CD14-positive monocyte (primary cell): Measurements from ENCODE around the gene OGFOD3. TPM values are rescaled to one million over a fixed set of nuclear protein-coding genes. Genes with fewer than 3 reads are reported as not detected.
"Not testable (repeated sequence)": the region's sequence is repeated elsewhere in the genome, so short reads cannot be mapped to it uniquely, and the experiment has no call there.

Source experiments
- DNase-seq, 3 donors: peaks; one replicate each; pipeline ENCODE4 v3.0.0-alpha.2; 2011 to 2022
- H2AFZ ChIP-seq: 2 replicates; pipeline ENCODE4 v1.6.0; 2012; ENCODE audit warnings: mild to moderate bottlenecking, low read depth, low read length, inconsistent platforms; ENCODE audit not compliant: insufficient read depth, poor library complexity, severe bottlenecking
- H3K27ac ChIP-seq, 2 donors: 1 replicate in 1 of 2; 2 replicates in 1 of 2; pipeline ENCODE4 v1.5.1; 2012 to 2013; ENCODE audit warnings: low read length in 2 of 2, control low read depth in 1 of 2, inconsistent platforms in 1 of 2, low read depth in 1 of 2, mild to moderate bottlenecking in 1 of 2
- H3K27me3 ChIP-seq, 2 donors: one replicate each; pipeline versions ENCODE4 v1.6.0 to v1.6.1; 2011 to 2013; ENCODE audit warnings: low read length in 2 of 2; ENCODE audit not compliant: control insufficient read depth in 2 of 2, insufficient read depth in 2 of 2
- H3K36me3 ChIP-seq, 2 donors: replicated peaks in 1 of 2; 1 replicate in 1 of 2; 2 replicates in 1 of 2; pipeline versions ENCODE4 v1.5.1 to v1.6.1; 2012 to 2013; ENCODE audit warnings: low read length in 2 of 2, control low read depth in 1 of 2, inconsistent platforms in 1 of 2, mild to moderate bottlenecking in 1 of 2; ENCODE audit not compliant: insufficient read depth in 2 of 2, control insufficient read depth in 1 of 2
- H3K4me1 ChIP-seq, 2 donors: 1 replicate in 1 of 2; 2 replicates in 1 of 2; pipeline versions ENCODE4 v1.5.1 to v1.6.1; 2012 to 2013; ENCODE audit warnings: low read length in 2 of 2, control low read depth in 1 of 2, inconsistent platforms in 1 of 2, mild to moderate bottlenecking in 1 of 2, moderate library complexity in 1 of 2; ENCODE audit not compliant: insufficient read depth in 2 of 2, control insufficient read depth in 1 of 2
- H3K4me2 ChIP-seq: replicated peaks from 2 replicates; pipeline ENCODE3; 2012; ENCODE audit warnings: low read length, moderate library complexity, mild to moderate bottlenecking; ENCODE audit not compliant: poor library complexity, severe bottlenecking; ENCODE audit errors: extremely low read depth
- H3K4me3 ChIP-seq, 3 experiments: fragments of 200-600 bp in 1 of 3; sonication (generic) in 1 of 3; replicated peaks in 1 of 3; 1 replicate in 2 of 3; 2 replicates in 1 of 3; pipeline ENCODE4 v1.5.1; 2011 to 2013; ENCODE audit warnings: low read length in 3 of 3, mild to moderate bottlenecking in 3 of 3, control low read depth in 2 of 3, low read depth in 2 of 3, inconsistent platforms in 1 of 3, moderate library complexity in 1 of 3
- H3K79me2 ChIP-seq: 2 replicates; pipeline ENCODE4 v1.6.0; 2012; ENCODE audit warnings: mild to moderate bottlenecking, control low read depth, inconsistent platforms, low read length, moderate library complexity; ENCODE audit not compliant: insufficient read depth
- H3K9ac ChIP-seq: 2 replicates; pipeline ENCODE4 v1.6.0; 2017; ENCODE audit warnings: low read length, mild to moderate bottlenecking; ENCODE audit not compliant: insufficient read depth, poor library complexity, severe bottlenecking
- H3K9me3 ChIP-seq, 2 donors: replicated peaks in 1 of 2; 1 replicate in 1 of 2; 2 replicates in 1 of 2; pipeline versions ENCODE4 v1.5.1 to v1.6.1; 2012 to 2013; ENCODE audit warnings: low read length in 2 of 2, control low read depth in 1 of 2; ENCODE audit not compliant: control insufficient read depth in 1 of 2, insufficient read depth in 1 of 2
- H4K20me1 ChIP-seq: 2 replicates; pipeline ENCODE4 v1.6.0; 2012; ENCODE audit warnings: mild to moderate bottlenecking, low read length, control low read depth, moderate library complexity; ENCODE audit not compliant: insufficient read depth
- H3K27ac Mint-ChIP-seq, 7 donors: one replicate each; pipeline ENCODE4 v1.8.0; 2020; ENCODE audit warnings: mild to moderate bottlenecking in 7 of 7, mixed read lengths in 7 of 7, moderate library complexity in 6 of 7, inconsistent platforms in 2 of 7
- H3K27me3 Mint-ChIP-seq, 3 donors: one replicate each; pipeline ENCODE4 v1.8.0; 2021 to 2022; ENCODE audit warnings: low read depth in 3 of 3, mild to moderate bottlenecking in 3 of 3, mixed read lengths in 3 of 3, moderate library complexity in 3 of 3, inconsistent platforms in 1 of 3
- H3K36me3 Mint-ChIP-seq, 2 donors: one replicate each; pipeline ENCODE4 v1.8.0; 2020; ENCODE audit warnings: mixed read lengths in 2 of 2, inconsistent platforms in 1 of 2, mild to moderate bottlenecking in 1 of 2
- H3K4me1 Mint-ChIP-seq: one replicate; pipeline ENCODE4 v1.8.0; 2020; ENCODE audit warnings: mild to moderate bottlenecking, mixed read lengths
- H3K4me3 Mint-ChIP-seq, 2 donors: one replicate each; pipeline ENCODE4 v1.8.0; 2020; ENCODE audit warnings: mild to moderate bottlenecking in 2 of 2, mixed read lengths in 2 of 2, moderate library complexity in 1 of 2
- H3K9me3 Mint-ChIP-seq, 7 donors: one replicate each; pipeline ENCODE4 v1.8.0; 2020 to 2022; ENCODE audit warnings: mixed read lengths in 7 of 7, mild to moderate bottlenecking in 6 of 7, moderate library complexity in 6 of 7, inconsistent platforms in 2 of 7
- CTCF ChIP-seq: fragments of 200-600 bp; IDR thresholded peaks from one replicate; pipeline ENCODE4 v1.8.0; 2022; ENCODE audit warnings: antibody characterized with exemption, mild to moderate bottlenecking
- WGBS: methylation state at CpG from one replicate; pipeline ENCODE4 v1.1.5; 2013; ENCODE audit warnings: missing lambda C conversion rate; ENCODE audit not compliant: insufficient coverage; 5-methylcytosine and 5-hydroxymethylcytosine counted together
- intact Hi-C, 2 donors: fragments of 100-400 bp; cut with micrococcal nuclease; formaldehyde crosslinking; loops; one replicate each; pipeline versions ENCODE4 v1.15.0 to v1.15.1; 2023
- polyA plus RNA-seq, 3 donors: library from polyadenylated mRNA; depleted of rRNA in 1 of 3; unstranded in 2 of 3; stranded (reverse) in 1 of 3; fragments of 300-500 nt in 2 of 3; fragments of >200 nt in 1 of 3; fragmentation: Illumina TruSeq in 2 of 3; gene quantifications; 1 replicate in 2 of 3; 2 replicates in 1 of 3; pipeline ENCODE4 v1.2.3, GENCODE V29; 2012 to 2021

Gene OGFOD3
- polyA plus RNA-seq, 3 donors: 17.9 to 36.4 (median 25.2) TPM

GRCh38 chr17:82457929-82458178, 39.5 kb upstream of the OGFOD3 start:
- peaks cover 23 to 30% of the 10 kb centered on the region in 2 donors for H3K36me3 ChIP-seq
- peak overlapping the region; percentile 69 for H2AFZ ChIP-seq
- no peaks in the 10 kb centered on the region for H3K27me3 ChIP-seq
- 0% methylated on average over 7 of the region's 8 CpGs for WGBS
- intact Hi-C loops: loop anchor here in 1 of 2 donors (1.0 to 10.0 kb wide), 4 partner anchors 8 to 423 kb away; partner anchors contain the start of genes CYBC1, DCXR, RAB40B and RAC3
- H3K4me3 Mint-ChIP-seq: peak overlapping the region; percentile 88 to 93
- peak overlapping the region; percentile 97 to 99 (median 99) for H3K27ac Mint-ChIP-seq
- peak overlapping the region; percentile 99 for H3K9ac ChIP-seq
- H4K20me1 ChIP-seq: peaks cover 20% of the 10 kb centered on the region
- H3K79me2 ChIP-seq: peaks cover 26% of the 10 kb centered on the region
- peaks cover 0 to 1% (median 0%) of the 10 kb centered on the region in 3 donors for H3K27me3 Mint-ChIP-seq
- H3K9me3 Mint-ChIP-seq: peaks cover 0 to 6% (median 2%) of the 10 kb centered on the region in 7 donors
- H3K4me3 ChIP-seq: peak overlapping the region; percentile 78 to 89 (median 86)
- H3K4me2 ChIP-seq: peak overlapping the region; percentile 96
- H3K36me3 Mint-ChIP-seq: peaks cover 26 to 33% of the 10 kb centered on the region in 2 donors
- peak in 2 of 3 donors; percentile 94 to 97 for DNase-seq
- H3K4me1 ChIP-seq: peaks cover 30 to 36% of the 10 kb centered on the region in 2 donors
- H3K9me3 ChIP-seq: no peaks in the 10 kb centered on the region
- peak overlapping the region; percentile 95 to 99 for H3K27ac ChIP-seq
- TF ChIP-seq CTCF: no peak
- H3K4me1 Mint-ChIP-seq: peaks cover 27% of the 10 kb centered on the region

- Mint-ChIP-seq H3K9me3 (peaks cover 0 to 6% (median 2%) of the 10 kb centered on the region in 7 donors), H3K27ac (peak overlapping the region; percentile 97 to 99 (median 99)), H3K4me3 (peak overlapping the region; percentile 88 to 93), H3K27me3 (peaks cover 0 to 1% (median 0%) of the 10 kb centered on the region in 3 donors), H3K36me3 (peaks cover 21 to 27% of the 10 kb centered on the region in 2 donors), H3K4me1 (peaks cover 28% of the 10 kb centered on the region)
- H3K9me3 ChIP-seq: no peaks in the 10 kb centered on the region
- peaks cover 18 to 24% of the 10 kb centered on the region in 2 donors for H3K36me3 ChIP-seq
- peaks cover 30 to 38% of the 10 kb centered on the region in 2 donors for H3K4me1 ChIP-seq
- 38% methylated on average over 7 of the region's 10 CpGs for WGBS
- no peaks in the 10 kb centered on the region for H3K27me3 ChIP-seq
- peak overlapping the region; percentile 96 for H3K4me2 ChIP-seq
- DNase-seq: peak; percentile 57 to 63 (median 59)
- peak overlapping the region; percentile 95 to 99 for H3K27ac ChIP-seq
- peak overlapping the region; percentile 69 for H2AFZ ChIP-seq
- no peak for TF ChIP-seq CTCF
- peak overlapping the region; percentile 99 for H3K9ac ChIP-seq
- H3K79me2 ChIP-seq: peaks cover 26% of the 10 kb centered on the region
- intact Hi-C loops: loop anchor here in 1 of 2 donors (10.0 kb wide), 3 partner anchors 162 to 422 kb away; partner anchors contain the start of genes DCXR, RAB40B and RAC3
- peaks cover 15% of the 10 kb centered on the region for H4K20me1 ChIP-seq
- peak overlapping the region; percentile 78 to 89 (median 86) for H3K4me3 ChIP-seq
These were observed 38.9 kb upstream of the OGFOD3 start for GRCh38 chr17:82457073-82457928.

- not testable (repeated sequence) for H3K9me3 ChIP-seq, H3K27me3 ChIP-seq, H3K4me2 ChIP-seq, DNase-seq, H3K27me3 Mint-ChIP-seq, H3K9me3 Mint-ChIP-seq, H3K4me3 ChIP-seq, H3K4me3 Mint-ChIP-seq, H2AFZ ChIP-seq, H3K36me3 ChIP-seq, H3K27ac ChIP-seq, H3K9ac ChIP-seq, H3K36me3 Mint-ChIP-seq
- WGBS: 92% methylated on average over 17 of the region's 21 CpGs
- Mint-ChIP-seq H3K27ac (peak overlapping the region in 2 of 7 donors; percentile 56), H3K4me1 (peaks cover 39% of the 10 kb centered on the region)
- intact Hi-C loops: loop anchor here in 1 of 2 donors (10.0 kb wide), 3 partner anchors 159 to 419 kb away; partner anchors contain the start of genes DCXR, RAB40B and RAC3
- Histone ChIP-seq H3K79me2 (peaks cover 20% of the 10 kb centered on the region), H4K20me1 (peaks cover 18% of the 10 kb centered on the region), H3K4me1 (peaks cover 44 to 54% of the 10 kb centered on the region in 2 donors)
These were observed 35.3 kb upstream of the OGFOD3 start for GRCh38 chr17:82453706-82454105.
